ENCODE measurements around the gene PSD. TPM values are rescaled to one million over a fixed set of nuclear protein-coding genes. Genes with fewer than 3 reads are reported as not detected.

PSD gene
- total and polyA plus RNA-seq, 9 of the 15 experiments (the other 6 are each of a cell fraction or from before 2014, with no cell fraction given), result 0.11 to 1.7 (median 0.54) TPM; not detected in 2

GRCh38 chr10:102402512-102402896 lies 16.1 kb downstream of the PSD start:
- no peaks in the 10 kb centered on the region for H3K9me3 ChIP-seq (replicated peaks; ENCODE audit: control insufficient read depth, insufficient read depth, low read depth, low read length)
- peaks cover 11% of the 10 kb centered on the region; the same call in 1 of the 3 replicates for H3K36me3 ChIP-seq (ENCODE audit: control insufficient read depth, insufficient read depth, low read length)
- H3K9ac ChIP-seq (ENCODE audit: insufficient read depth in 1 of 2, low read depth in 2 of 2, low read length in 2 of 2), result no peak overlapping the region
- H3K4me3 ChIP-seq, result no peak overlapping the region
- WGBS (ENCODE audit: insufficient coverage, low coverage, missing lambda C conversion rate), result 90% methylated on average over 2 of the region's 5 CpGs
- FAIRE-seq (no peak), ATAC-seq (no peak), DNase-seq (ENCODE audit: extremely low read depth in 1 of 4, low spot score in 3 of 4) (no peak)
- H3K79me2 ChIP-seq (ENCODE audit: control insufficient read depth, insufficient read depth, low read length), result no peaks in the 10 kb centered on the region
- no TSS peak for BruUV-seq (replicated peaks)
- H3K4me1 ChIP-seq (replicated peaks in 1 of 2; ENCODE audit: control insufficient read depth in 2 of 2, insufficient read depth in 2 of 2, low read length in 2 of 2), result peaks cover 8 to 50% of the 10 kb centered on the region in 2 experiments; a peak in 4 of 5 replicates
- H3K4me2 ChIP-seq (ENCODE audit: insufficient read depth, low read length), result no peak overlapping the region
- H3K27ac ChIP-seq (ENCODE audit: extremely low read depth, low read depth, low read length), result no peak overlapping the region
- ChIA-PET CTCF (ENCODE audit: low intra/inter-chr PET ratio) (no interaction called here), POLR2A (interaction anchor here (1.0 kb wide), 1 partner anchor 49 kb away, joined by 3 read pairs; the partner anchor contains the start of gene C10orf95)
- H4K20me1 ChIP-seq (replicated peaks; ENCODE audit: control insufficient read depth, insufficient read depth, low read length), result no peaks in the 10 kb centered on the region
- no peak overlapping the region for H2AFZ ChIP-seq (ENCODE audit: low read depth, low read length)
- H3K27me3 ChIP-seq (ENCODE audit: control insufficient read depth in 2 of 2, insufficient read depth in 2 of 2, low read length in 2 of 2), result no peaks in the 10 kb centered on the region
- H3K9me1 ChIP-seq (ENCODE audit: control insufficient read depth, insufficient read depth, low read length), result no peaks in the 10 kb centered on the region
- TF ChIP-seq ZNF3 (CRISPR knock-in tag; IDR thresholded peaks at IDR 0.05) (no peak), ZZZ3 (IDR thresholded peaks at IDR 0.05) (no peak), RBM14 (IDR thresholded peaks at IDR 0.05; ENCODE audit: borderline replicate concordance, insufficient read depth, low read depth, low read length) (no peak), ZFP36 (IDR thresholded peaks at IDR 0.05; ENCODE audit: low read depth, low read length, partially characterized antibody) (no peak), ZNF507 (tag; conservative IDR thresholded peaks at IDR 0.05) (no peak), FIP1L1 (IDR thresholded peaks at IDR 0.05; ENCODE audit: low read depth, low read length, poor library complexity, severe bottlenecking) (no peak)
- in situ Hi-C loops (cut with MboI), result no loop called here
- intact Hi-C loops (cut with micrococcal nuclease), result no loop called here
